Endodermal cell (in vitro differentiated cells): Measurements from ENCODE around the gene DTNB. TPM values are rescaled to one million over a fixed set of nuclear protein-coding genes. Genes with fewer than 3 reads are reported as not detected.

ENCODE experiments used
- DNase-seq: peaks from one replicate; pipeline ENCODE4 v3.0.0-alpha.2; 2017
- H3K27ac ChIP-seq: 2 replicates; pipeline ENCODE4 v1.5.1; 2013; ENCODE audit warnings: mild to moderate bottlenecking, low read depth, low read length, moderate library complexity
- H3K27me3 ChIP-seq: 2 replicates; pipeline ENCODE4 v1.6.1; 2013; ENCODE audit warnings: mild to moderate bottlenecking, low read length, moderate library complexity; ENCODE audit not compliant: insufficient read depth, control insufficient read depth, poor library complexity, severe bottlenecking
- H3K36me3 ChIP-seq: 2 replicates; pipeline ENCODE4 v1.7.0; 2013; ENCODE audit warnings: mild to moderate bottlenecking, low read length, moderate library complexity; ENCODE audit not compliant: control insufficient read depth, insufficient read depth
- H3K4me1 ChIP-seq: one replicate; pipeline ENCODE4 v1.7.0; 2013; ENCODE audit warnings: low read length; ENCODE audit not compliant: control insufficient read depth, insufficient read depth
- H3K4me3 ChIP-seq: 2 replicates; pipeline ENCODE4 v1.5.1; 2013; ENCODE audit warnings: mild to moderate bottlenecking, low read length, moderate library complexity
- H3K9ac ChIP-seq: 2 replicates; pipeline ENCODE4 v1.6.1; 2013; ENCODE audit warnings: mild to moderate bottlenecking, low read length, moderate library complexity; ENCODE audit not compliant: poor library complexity, severe bottlenecking; ENCODE audit errors: extremely low read depth
- H3K9me3 ChIP-seq: 2 replicates; pipeline ENCODE4 v1.6.1; 2013; ENCODE audit warnings: mild to moderate bottlenecking, low read length, moderate library complexity; ENCODE audit not compliant: control insufficient read depth
- H3K27ac Mint-ChIP-seq: 2 replicates; pipeline ENCODE4 v1.8.0; 2020; ENCODE audit warnings: mixed read lengths
- H3K27me3 Mint-ChIP-seq: 2 replicates; pipeline ENCODE4 v1.8.0; 2021; ENCODE audit warnings: mild to moderate bottlenecking, mixed read lengths; ENCODE audit not compliant: insufficient read depth
- H3K36me3 Mint-ChIP-seq: 2 replicates; pipeline ENCODE4 v1.8.0; 2020; ENCODE audit warnings: low read depth, mixed read lengths
- H3K4me1 Mint-ChIP-seq: 2 replicates; pipeline ENCODE4 v1.8.0; 2020; ENCODE audit warnings: mixed read lengths
- H3K4me3 Mint-ChIP-seq: 2 replicates; pipeline ENCODE4 v1.8.0; 2020; ENCODE audit warnings: mild to moderate bottlenecking, moderate library complexity, mixed read lengths
- H3K9me3 Mint-ChIP-seq: 2 replicates; pipeline ENCODE4 v1.8.0; 2020; ENCODE audit warnings: mild to moderate bottlenecking, mixed read lengths
- WGBS, 2 experiments: methylation state at CpG; one replicate each; pipeline versions ENCODE4 v1.1.5 to v1.1.7; 2013; ENCODE audit warnings: missing lambda C conversion rate in 2 of 2, mixed read lengths in 1 of 2; ENCODE audit not compliant: insufficient coverage in 1 of 2, insufficient read length in 1 of 2; 5-methylcytosine and 5-hydroxymethylcytosine counted together
- total RNA-seq, 2 donors: library from RNA; stranded (reverse); fragmentation: NEBNext Ultra II Directional in 1 of 2; extraction: Animal tissue kit (Norgen Biotek cat#: 25700) in 1 of 2; gene quantifications; 2 replicates in 1 of 2; 3 replicates in 1 of 2; pipeline ENCODE4 v1.2.1, GENCODE V29; 2021
- TF ChIP-seq, protein P1 (sequence below): fragments of 200-600 bp; sonication (generic); conservative IDR thresholded peaks from 2 replicates; pipeline ENCODE4 v1.5.0; 2021; ENCODE audit warnings: antibody characterized with exemption, mild to moderate bottlenecking

The DTNB gene
- total RNA-seq, 2 donors from 2014 or later = 38.8 to 48.7 TPM

DNA sequence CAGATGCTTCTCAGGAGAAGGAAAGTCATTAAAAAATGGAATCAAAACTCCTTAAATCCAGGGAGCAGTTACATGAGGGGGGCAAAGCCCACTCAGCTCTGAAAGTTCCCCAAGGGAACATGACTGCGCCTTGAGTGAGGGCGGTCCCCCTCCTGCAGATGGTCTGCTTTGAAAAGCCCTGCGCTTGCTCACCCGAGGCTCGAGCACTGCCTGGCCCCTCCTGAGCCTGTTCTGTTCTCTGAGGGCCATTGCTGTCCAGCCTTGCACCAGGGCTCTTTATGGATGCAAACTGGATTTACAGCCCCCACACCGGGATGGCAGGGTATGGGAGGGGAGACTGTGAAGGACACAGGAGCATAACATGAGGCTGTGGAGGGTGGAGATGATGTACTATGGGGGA lies 293.8 kb downstream of the DTNB start:
- H3K9ac ChIP-seq = no peak overlapping the region
- peaks cover 18% of the 10 kb centered on the region for H3K27me3 Mint-ChIP-seq
- peaks cover 14% of the 10 kb centered on the region for H3K9me3 Mint-ChIP-seq
- H3K36me3 Mint-ChIP-seq = peaks cover 8% of the 10 kb centered on the region
- no peak overlapping the region for H3K4me3 ChIP-seq
- H3K27ac ChIP-seq = no peak overlapping the region
- no peaks in the 10 kb centered on the region for H3K27me3 ChIP-seq
- H3K4me1 Mint-ChIP-seq = peaks cover 10% of the 10 kb centered on the region
- H3K36me3 ChIP-seq = no peaks in the 10 kb centered on the region
- TF ChIP-seq, protein P1, sequence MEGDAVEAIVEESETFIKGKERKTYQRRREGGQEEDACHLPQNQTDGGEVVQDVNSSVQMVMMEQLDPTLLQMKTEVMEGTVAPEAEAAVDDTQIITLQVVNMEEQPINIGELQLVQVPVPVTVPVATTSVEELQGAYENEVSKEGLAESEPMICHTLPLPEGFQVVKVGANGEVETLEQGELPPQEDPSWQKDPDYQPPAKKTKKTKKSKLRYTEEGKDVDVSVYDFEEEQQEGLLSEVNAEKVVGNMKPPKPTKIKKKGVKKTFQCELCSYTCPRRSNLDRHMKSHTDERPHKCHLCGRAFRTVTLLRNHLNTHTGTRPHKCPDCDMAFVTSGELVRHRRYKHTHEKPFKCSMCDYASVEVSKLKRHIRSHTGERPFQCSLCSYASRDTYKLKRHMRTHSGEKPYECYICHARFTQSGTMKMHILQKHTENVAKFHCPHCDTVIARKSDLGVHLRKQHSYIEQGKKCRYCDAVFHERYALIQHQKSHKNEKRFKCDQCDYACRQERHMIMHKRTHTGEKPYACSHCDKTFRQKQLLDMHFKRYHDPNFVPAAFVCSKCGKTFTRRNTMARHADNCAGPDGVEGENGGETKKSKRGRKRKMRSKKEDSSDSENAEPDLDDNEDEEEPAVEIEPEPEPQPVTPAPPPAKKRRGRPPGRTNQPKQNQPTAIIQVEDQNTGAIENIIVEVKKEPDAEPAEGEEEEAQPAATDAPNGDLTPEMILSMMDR = no peak
- no peak overlapping the region for H3K4me3 Mint-ChIP-seq
- no peak overlapping the region for H3K27ac Mint-ChIP-seq
- H3K4me1 ChIP-seq = peaks cover 6% of the 10 kb centered on the region
- DNase-seq = peak; percentile 17
- WGBS, 2 experiments = 92 to 98% methylated on average over 5 to 6 of the region's 6 CpGs
- H3K9me3 ChIP-seq = no peaks in the 10 kb centered on the region

DNA sequence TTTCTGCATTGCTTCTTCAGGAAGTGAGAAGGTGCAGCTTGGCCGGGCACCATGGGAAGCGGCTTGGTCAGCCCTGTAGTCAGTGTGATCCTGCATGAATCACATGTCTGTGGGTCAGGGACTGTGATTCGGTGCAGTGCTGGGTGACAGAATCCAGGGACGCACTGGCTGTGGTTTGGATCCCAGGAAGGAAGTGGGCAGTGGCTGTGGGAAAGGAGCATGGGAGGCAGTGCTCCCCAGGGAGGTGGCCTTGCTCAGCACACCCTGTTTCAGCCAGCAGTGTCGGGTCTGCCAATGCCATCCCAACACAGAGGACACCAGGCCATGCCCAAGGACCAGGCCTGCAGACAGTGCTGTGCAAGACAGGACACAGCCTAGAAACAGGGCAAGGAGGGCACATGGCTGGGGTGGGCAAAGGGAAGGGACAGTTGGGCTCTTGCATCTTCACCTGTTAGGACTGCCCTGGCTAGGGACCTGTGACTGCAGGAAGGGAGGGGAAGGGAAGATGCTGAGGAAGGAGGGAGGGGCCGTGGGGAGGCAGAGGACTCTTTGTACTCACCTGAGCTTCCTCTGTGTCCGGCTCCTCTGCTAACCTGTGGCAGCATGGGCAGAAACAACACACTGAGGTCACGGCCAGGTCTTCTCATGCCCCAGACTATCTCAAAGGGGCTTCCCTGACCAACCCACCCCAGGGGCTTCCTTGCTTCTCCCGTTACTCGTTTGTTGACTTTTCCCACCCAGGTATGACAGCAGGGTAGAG lies 294.5 kb downstream of the DTNB start:
- Mint-ChIP-seq H3K36me3 (peaks cover 8% of the 10 kb centered on the region), H3K27me3 (peaks cover 21% of the 10 kb centered on the region), H3K4me3 (no peak overlapping the region), H3K4me1 (peaks cover 10% of the 10 kb centered on the region), H3K27ac (no peak overlapping the region), H3K9me3 (peaks cover 14% of the 10 kb centered on the region)
- Histone ChIP-seq H3K4me1 (peaks cover 6% of the 10 kb centered on the region), H3K27me3 (no peaks in the 10 kb centered on the region), H3K36me3 (no peaks in the 10 kb centered on the region), H3K9me3 (no peaks in the 10 kb centered on the region), H3K27ac (no peak overlapping the region), H3K4me3 (no peak overlapping the region), H3K9ac (no peak overlapping the region)
- TF ChIP-seq, protein P1 = no peak
- peak; percentile 31 for DNase-seq
- WGBS, 2 experiments = 80 to 86% methylated on average over 8 to 10 of the region's 10 CpGs

DNA sequence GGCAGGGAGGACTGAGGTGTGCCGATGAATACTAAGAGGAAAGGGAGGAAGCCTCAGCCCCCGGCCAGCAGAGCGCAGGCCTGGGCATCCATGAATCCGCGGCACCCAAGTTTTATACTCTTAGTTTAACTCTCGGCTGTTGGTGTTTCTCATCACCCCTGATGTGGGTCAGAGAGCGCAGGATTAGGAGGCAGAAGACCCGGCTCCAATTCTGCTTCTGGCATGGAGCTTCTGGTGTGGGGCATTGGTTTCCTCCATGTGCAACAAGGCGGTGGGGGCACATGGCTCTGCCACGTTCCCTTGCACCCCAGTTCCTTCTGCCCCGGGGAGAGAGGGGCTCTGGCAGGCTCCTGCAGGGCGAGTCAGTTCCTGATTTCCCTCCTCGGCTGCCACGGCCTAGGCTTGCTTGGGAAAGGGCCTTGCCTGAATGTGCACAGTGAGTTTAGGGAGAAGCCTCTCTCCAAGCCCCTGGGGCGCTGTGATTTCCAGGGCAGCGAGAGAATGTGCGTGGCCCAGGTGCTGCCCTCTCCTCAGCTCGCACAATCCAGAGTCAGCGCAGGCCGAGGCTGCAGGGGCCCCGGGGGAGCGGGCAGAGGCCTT lies 295.5 kb downstream of the DTNB start:
- no peak overlapping the region for H3K27ac Mint-ChIP-seq
- 94 to 96% methylated on average over 19 to 22 of the region's 22 CpGs for WGBS, 2 experiments

More for the DNA sequence above, 295.5 kb downstream of the DTNB start:
- peak; percentile 45 for DNase-seq
- peaks cover 8% of the 10 kb centered on the region for H3K36me3 Mint-ChIP-seq
- Histone ChIP-seq H3K9ac (no peak overlapping the region), H3K4me1 (peaks cover 6% of the 10 kb centered on the region), H3K9me3 (no peaks in the 10 kb centered on the region), H3K27me3 (no peaks in the 10 kb centered on the region), H3K36me3 (no peaks in the 10 kb centered on the region), H3K27ac (no peak overlapping the region), H3K4me3 (no peak overlapping the region)
- peaks cover 14% of the 10 kb centered on the region for H3K9me3 Mint-ChIP-seq
- peaks cover 22% of the 10 kb centered on the region for H3K27me3 Mint-ChIP-seq
- peaks cover 10% of the 10 kb centered on the region for H3K4me1 Mint-ChIP-seq
- no peak overlapping the region for H3K4me3 Mint-ChIP-seq
- TF ChIP-seq, protein P1 = no peak
